ENCODE data around the gene APOL5.
"Not testable (repeated sequence)": the region's sequence is repeated elsewhere in the genome, so short reads cannot be mapped to it uniquely, and the experiment has no call there.

Gene APOL5

GRCh38 chr22:35711336-35711735 lies 6.3 kb upstream of the APOL5 start:
- DNase-seq (ENCODE audit: low read depth): no peak

- no peak for DNase-seq (ENCODE audit: low read depth)
Measured at GRCh38 chr22:35712672-35713071, 5.0 kb upstream of the APOL5 start.

- no peak for DNase-seq (ENCODE audit: low read depth)
Measured at GRCh38 chr22:35719212-35719875, 1.7 kb downstream of the APOL5 start.

- no peak for DNase-seq (ENCODE audit: low read depth)
Measured at GRCh38 chr22:35721960-35722359, 4.3 kb downstream of the APOL5 start.

GRCh38 chr22:35725521-35725920 lies 7.8 kb downstream of the APOL5 start:
- DNase-seq (ENCODE audit: low read depth): no peak

GRCh38 chr22:35726398-35726797 lies 8.7 kb downstream of the APOL5 start:
- no peak for DNase-seq (ENCODE audit: low read depth)

- no peak for DNase-seq (ENCODE audit: low read depth)
Measured at GRCh38 chr22:35726933-35727332, 9.3 kb downstream of the APOL5 start.

- no peak for DNase-seq (ENCODE audit: low read depth)
Measured at GRCh38 chr22:35727436-35727835, 9.8 kb downstream of the APOL5 start.

GRCh38 chr22:35728639-35729308 lies 11.1 kb downstream of the APOL5 start:
- DNase-seq (ENCODE audit: low read depth): no peak

GRCh38 chr22:35729309-35729698 lies 11.6 kb downstream of the APOL5 start:
- no peak for DNase-seq (ENCODE audit: low read depth)

GRCh38 chr22:35731321-35731720 lies 13.6 kb downstream of the APOL5 start:
- DNase-seq (ENCODE audit: low read depth): no peak

GRCh38 chr22:35732116-35732515 lies 14.4 kb downstream of the APOL5 start:
- no peak for DNase-seq (ENCODE audit: low read depth)

GRCh38 chr22:35733036-35733435 lies 15.4 kb downstream of the APOL5 start:
- no peak for DNase-seq (ENCODE audit: low read depth)

GRCh38 chr22:35733791-35734516 lies 16.3 kb downstream of the APOL5 start:
- no peak for DNase-seq (ENCODE audit: low read depth)

- DNase-seq (ENCODE audit: low read depth): no peak
Measured at GRCh38 chr22:35734517-35734827, 16.8 kb downstream of the APOL5 start.

- DNase-seq (ENCODE audit: low read depth): no peak
Measured at GRCh38 chr22:35735542-35735941, 17.9 kb downstream of the APOL5 start.

- no peak for DNase-seq (ENCODE audit: low read depth)
Measured at GRCh38 chr22:35736166-35736565, 18.5 kb downstream of the APOL5 start.

- no peak for DNase-seq (ENCODE audit: low read depth)
Measured at GRCh38 chr22:35736701-35737100, 19.0 kb downstream of the APOL5 start.

GRCh38 chr22:35737886-35738285 lies 20.2 kb downstream of the APOL5 start:
- not testable (repeated sequence) for DNase-seq (ENCODE audit: low read depth)

- DNase-seq (ENCODE audit: low read depth): no peak
Measured at GRCh38 chr22:35739076-35739930, 21.6 kb downstream of the APOL5 start.

GRCh38 chr22:35739931-35740380 lies 22.3 kb downstream of the APOL5 start:
- DNase-seq (ENCODE audit: low read depth): no peak

- no peak for DNase-seq (ENCODE audit: low read depth)
Measured at GRCh38 chr22:35740616-35741015, 22.9 kb downstream of the APOL5 start.
